ENCODE measurements around the gene KIAA0753.

The KIAA0753 gene

DNA sequence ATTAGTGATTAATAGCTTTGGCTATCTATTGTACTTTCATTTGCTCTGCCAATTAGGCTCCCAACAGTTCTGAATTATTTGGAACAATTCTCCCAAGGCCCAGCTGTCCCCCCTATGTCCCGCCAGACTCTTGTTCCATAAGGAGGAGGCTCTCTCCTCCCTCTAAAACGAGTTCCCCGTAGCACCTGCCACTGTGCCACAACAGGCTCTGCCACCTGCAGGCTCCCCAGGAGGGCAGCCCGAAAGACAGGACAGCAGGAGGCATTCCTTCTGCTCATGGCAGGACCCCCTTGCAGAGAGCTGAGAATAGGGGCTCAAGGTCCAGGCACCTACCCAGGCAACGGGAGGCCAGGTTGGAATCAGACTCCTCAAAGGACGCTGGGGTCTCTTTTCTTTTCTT lies 93.2 kb downstream of the KIAA0753 start:
- DNase-seq (ENCODE audit: low spot score): no peak

- no peak for DNase-seq (ENCODE audit: low spot score)
Measured at GRCh38 chr17:6546069-6546718, 94.3 kb downstream of the KIAA0753 start.

- no peak for DNase-seq (ENCODE audit: low spot score)
Measured at GRCh38 chr17:6545291-6545690, 95.2 kb downstream of the KIAA0753 start.

- no peak for DNase-seq (ENCODE audit: low spot score)
Measured at GRCh38 chr17:6544011-6544370, 96.5 kb downstream of the KIAA0753 start.

DNA sequence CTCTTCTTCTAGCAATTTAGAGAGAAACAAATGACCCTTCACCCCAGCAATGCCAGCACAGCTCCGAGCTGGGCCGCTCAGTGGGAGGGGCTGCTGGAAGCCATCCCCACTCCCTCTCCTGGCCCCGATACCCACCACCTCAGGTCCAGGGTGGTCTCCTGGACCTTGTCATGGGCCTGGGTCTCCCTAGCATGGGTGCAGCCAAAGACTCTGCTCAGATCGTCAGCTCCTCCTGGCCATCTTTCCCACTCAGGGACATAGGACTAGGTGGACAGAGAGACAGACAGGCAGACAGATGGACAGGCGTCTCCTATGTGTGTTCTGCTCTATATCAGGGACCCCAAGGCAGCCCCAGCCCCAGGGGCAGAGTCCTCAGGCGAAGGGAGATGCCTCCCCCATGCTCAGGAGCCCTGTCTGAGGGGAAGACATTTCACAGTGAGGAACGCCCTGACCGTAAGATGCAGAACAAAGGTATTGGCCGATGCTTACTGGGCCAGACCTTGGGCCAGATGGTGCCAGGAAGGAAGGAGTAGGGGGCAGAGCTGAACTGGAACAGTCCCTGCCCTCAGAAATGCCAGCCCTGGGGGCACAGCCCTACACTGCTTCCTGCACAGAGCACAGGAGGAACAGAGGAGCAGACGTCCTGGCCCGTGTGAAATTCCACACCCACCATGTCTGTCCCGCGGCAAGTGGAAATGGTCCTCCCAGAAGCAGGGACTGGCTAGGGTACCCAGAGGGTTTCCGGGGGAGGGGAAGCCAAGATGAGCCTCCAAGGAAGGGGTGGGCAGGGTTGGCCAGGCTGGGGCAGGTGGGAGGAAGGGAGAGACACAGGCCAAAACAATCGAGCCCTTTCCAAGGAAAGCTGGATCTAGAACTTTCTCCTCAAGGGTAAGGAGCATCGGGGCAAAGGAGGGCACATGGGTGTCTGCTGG lies 97.2 kb downstream of the KIAA0753 start:
- DNase-seq (ENCODE audit: low spot score): no peak

DNA sequence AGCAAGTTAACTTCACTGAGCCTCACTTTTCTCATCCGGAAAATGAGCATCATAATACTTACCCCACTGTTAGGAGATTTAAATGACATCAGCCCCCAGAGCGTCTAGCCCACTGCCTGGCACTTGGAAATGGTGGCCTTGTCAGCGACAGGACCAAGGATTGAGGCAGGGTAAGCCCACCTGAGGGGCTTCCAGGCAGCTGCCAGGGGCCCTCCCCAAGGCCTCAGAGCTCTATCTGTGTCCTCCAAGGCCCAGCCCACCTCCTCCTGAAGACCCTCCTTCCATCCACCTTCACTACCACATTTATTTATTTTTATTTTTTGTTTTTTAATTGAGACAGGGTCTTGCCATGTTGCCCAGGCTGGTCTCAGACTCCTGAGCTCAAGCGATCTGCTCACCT lies 97.9 kb downstream of the KIAA0753 start:
- no peak for DNase-seq (ENCODE audit: low spot score)

- no peak for DNase-seq (ENCODE audit: low spot score)
Measured at GRCh38 chr17:6541886-6542285, 98.6 kb downstream of the KIAA0753 start.

DNA sequence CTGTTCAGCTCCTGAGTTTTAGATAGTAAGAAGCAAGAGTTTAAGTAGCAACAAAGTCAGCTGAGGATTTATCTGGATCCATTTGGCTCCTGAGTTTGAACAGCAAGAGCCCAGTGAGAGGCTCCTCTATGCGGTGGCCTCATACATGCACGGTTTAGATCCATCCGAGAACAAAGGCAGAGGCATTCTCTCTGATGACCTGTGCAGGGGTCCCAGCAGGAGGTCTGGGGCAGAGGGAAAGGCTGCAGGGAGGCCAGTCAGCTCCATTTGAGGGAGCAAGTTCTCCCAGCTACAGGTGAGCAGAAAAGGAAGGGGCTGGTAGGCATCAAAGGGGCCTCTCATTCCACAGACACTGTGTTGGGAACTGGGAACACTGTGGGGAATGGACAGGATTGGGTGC lies 100.6 kb downstream of the KIAA0753 start:
- DNase-seq (ENCODE audit: low spot score): no peak

DNA sequence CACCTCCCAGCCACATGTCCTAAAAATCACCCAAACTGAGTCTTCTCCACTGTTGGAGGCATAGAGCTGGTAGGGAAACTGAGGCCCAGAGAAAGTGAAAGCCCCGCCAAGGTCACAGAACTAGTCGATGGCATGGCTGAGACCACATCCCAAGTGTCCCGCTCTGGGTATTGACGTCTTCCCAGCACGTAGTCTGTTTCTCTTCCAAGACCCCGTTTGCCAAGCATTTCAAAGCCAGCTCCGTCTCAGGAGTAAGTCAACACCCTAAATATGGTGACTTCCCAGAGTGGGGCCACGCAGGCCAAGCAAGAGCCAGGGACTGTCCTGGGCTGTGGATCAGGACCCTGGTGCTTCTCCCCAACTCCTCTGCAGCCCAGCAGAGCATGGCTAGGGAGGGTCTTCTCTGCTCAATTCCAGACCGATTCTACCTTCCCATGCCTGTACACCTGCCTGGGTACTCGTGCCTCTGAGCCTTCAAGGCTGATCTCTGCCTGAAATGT lies 103.9 kb downstream of the KIAA0753 start:
- DNase-seq (ENCODE audit: low spot score): no peak

DNA sequence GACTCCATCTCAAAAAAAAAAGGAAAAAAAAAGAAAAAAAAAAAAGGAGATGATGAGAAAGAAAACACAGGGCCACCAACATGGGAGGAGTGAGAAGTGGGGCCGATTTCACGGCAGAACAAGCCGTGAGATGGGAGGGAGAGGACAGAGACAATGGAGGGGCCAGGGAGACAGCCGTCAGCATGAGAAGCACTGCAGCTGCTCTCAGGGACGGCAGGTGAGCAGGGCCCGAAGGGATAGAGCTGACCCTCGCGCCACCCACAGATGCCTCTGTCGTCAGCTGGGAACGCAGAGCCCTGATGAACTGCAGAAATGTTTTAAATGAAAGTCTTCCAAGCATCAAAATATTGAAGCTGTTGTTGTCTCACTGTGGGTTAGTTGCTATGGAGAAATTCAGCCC lies 104.5 kb downstream of the KIAA0753 start:
- DNase-seq (ENCODE audit: low spot score): no peak

DNA sequence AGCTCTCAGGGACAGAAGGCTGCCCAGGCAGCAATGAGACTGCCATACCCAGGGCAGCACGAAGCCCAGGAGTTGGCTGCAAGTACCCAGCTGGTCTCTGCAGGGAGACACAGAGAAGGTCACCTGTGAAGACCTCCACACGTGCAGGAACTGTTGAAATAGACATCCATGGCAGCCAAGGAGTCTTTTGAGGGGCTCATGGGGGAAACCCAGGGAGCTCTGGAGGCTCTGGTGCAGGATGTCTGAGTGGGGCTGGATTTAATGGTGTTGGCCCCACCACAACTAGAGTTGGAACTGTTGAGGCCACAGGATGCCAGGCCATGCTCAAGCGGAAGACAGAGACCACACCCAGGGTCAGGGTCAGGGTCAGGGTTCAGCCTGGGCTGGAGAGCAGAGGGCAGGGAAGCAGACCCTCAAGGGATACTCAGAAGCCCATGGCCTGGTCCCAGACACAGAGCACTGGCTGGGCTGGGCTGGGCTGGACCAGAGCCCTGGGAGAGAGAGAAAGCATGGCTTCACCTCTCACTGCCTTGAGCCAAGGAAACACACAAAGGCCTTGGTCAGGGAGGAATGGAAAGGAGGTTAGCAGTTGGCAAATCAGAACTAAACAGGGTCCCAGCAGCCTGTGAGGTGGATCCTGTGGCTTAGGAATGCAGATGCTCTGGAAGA lies 105.5 kb downstream of the KIAA0753 start:
- DNase-seq (ENCODE audit: low spot score): no peak

- DNase-seq (ENCODE audit: low spot score): no peak
Measured at GRCh38 chr17:6532441-6532885, 108.0 kb downstream of the KIAA0753 start.

GRCh38 chr17:6531575-6531974 lies 108.9 kb downstream of the KIAA0753 start:
- DNase-seq (ENCODE audit: low spot score): no peak

- no peak for DNase-seq (ENCODE audit: low spot score)
Measured at GRCh38 chr17:6530324-6530920, 110.1 kb downstream of the KIAA0753 start.

- no peak for DNase-seq (ENCODE audit: low spot score)
Measured at GRCh38 chr17:6528557-6528956, 112.0 kb downstream of the KIAA0753 start.

Data from germinal center (tissue), 1 donor.